ENCODE data around the gene MFGE8. TPM values are rescaled to one million over a fixed set of nuclear protein-coding genes. Genes with fewer than 3 reads are reported as not detected.

The MFGE8 gene
- total RNA-seq, 1 experiment from 2014 or later = 151 TPM

GRCh38 chr15:88897456-88898194, 15.6 kb downstream of the MFGE8 start:
- Histone ChIP-seq H3K4me3 (ENCODE audit: insufficient read depth, low read depth, low read length) (no peak overlapping the region), H3K27me3 (ENCODE audit: control insufficient read depth, insufficient read depth, low read length) (peaks cover 15% of the 10 kb centered on the region), H3K36me3 (replicated peaks; ENCODE audit: control insufficient read depth, insufficient read depth, low read length) (peaks cover 28% of the 10 kb centered on the region)
- DNase-seq = peak; percentile 64

DNA sequence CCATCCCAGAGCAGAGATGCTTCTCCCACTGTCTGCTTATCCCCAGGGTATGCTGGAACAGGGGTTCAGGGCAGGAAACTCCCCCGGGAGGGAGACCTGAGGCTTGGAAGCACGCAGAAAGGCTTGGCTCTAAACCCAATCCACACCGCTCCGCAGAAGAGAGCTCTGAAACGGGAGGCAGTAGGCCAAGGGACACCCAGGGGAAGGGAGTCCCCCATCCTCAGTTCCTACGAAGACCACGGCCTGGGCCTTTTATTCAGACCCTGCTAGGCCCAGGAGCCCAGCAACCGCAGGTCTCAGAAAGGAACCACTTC, 16.1 kb downstream of the MFGE8 start:
- Histone ChIP-seq H3K27me3 (ENCODE audit: control insufficient read depth, insufficient read depth, low read length) (peaks cover 15% of the 10 kb centered on the region), H3K36me3 (replicated peaks; ENCODE audit: control insufficient read depth, insufficient read depth, low read length) (peaks cover 24% of the 10 kb centered on the region), H3K4me3 (ENCODE audit: insufficient read depth, low read depth, low read length) (no peak overlapping the region)
- peak; percentile 57 for DNase-seq

GRCh38 chr15:88896333-88897033, 16.7 kb downstream of the MFGE8 start:
- peaks cover 18% of the 10 kb centered on the region for H3K36me3 ChIP-seq (replicated peaks; ENCODE audit: control insufficient read depth, insufficient read depth, low read length)
- DNase-seq = no peak
- H3K4me3 ChIP-seq (ENCODE audit: insufficient read depth, low read depth, low read length) = no peak overlapping the region
- peaks cover 15% of the 10 kb centered on the region for H3K27me3 ChIP-seq (ENCODE audit: control insufficient read depth, insufficient read depth, low read length)

DNA sequence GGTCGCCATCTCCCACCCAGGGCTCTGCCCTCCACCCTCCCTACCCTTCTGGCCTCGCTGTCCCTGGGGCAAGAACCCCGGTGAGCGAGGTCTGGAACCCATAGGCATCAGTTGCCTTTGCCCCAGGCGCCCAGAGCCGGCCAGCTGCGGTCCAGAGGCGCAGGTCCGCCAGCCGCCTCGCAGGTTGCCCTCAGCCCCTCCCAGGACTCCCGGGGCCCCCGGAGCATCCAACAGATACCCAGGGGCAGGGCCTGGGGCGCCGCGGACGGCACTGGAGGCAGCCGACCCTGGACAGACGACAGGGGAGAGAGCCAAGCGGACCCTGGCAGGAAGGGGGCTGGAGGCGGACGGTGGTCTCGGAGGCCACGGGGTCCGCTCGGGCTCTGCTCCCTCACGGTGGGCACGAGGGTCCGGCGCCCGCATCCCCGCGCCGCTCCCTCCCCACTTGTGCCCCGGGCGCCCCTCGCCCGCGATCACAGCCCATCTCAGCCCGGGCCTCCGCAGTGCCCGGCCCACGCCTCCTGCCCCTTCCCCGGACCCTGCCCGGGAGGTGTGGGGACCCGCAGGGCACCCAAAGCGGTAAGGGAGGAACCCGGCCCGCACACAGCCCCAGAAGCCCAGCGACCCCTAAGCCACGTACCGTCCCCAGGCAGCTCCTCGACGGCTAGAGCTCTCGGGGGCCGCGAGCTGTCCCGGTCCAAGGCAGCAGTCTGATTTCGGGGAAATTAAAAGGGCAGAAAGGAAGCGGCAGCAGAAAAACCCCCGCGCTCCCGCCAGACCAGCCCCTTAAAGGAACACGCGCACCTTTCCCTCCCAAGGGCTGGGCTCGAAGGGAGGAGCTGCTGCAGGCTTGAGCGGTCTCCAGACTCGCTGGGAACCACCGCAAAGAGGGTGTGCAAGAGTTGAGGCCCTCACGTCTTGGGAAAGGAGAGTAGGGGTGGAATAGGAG, 18.1 kb downstream of the MFGE8 start, which contains the start of gene HAPLN3:
Gene HAPLN3 (minus strand): TSS at position 726 of the 949 bp plus-strand sequence. CDS start 8,246 bp downstream, outside the sequence.
- peak; percentile 87 for DNase-seq
- peaks cover 5% of the 10 kb centered on the region for H3K36me3 ChIP-seq (replicated peaks; ENCODE audit: control insufficient read depth, insufficient read depth, low read length)
- H3K4me3 ChIP-seq (ENCODE audit: insufficient read depth, low read depth, low read length) = peak within 1 kb of the TSS; percentile 62
- peaks cover 15% of the 10 kb centered on the region for H3K27me3 ChIP-seq (ENCODE audit: control insufficient read depth, insufficient read depth, low read length)

DNA sequence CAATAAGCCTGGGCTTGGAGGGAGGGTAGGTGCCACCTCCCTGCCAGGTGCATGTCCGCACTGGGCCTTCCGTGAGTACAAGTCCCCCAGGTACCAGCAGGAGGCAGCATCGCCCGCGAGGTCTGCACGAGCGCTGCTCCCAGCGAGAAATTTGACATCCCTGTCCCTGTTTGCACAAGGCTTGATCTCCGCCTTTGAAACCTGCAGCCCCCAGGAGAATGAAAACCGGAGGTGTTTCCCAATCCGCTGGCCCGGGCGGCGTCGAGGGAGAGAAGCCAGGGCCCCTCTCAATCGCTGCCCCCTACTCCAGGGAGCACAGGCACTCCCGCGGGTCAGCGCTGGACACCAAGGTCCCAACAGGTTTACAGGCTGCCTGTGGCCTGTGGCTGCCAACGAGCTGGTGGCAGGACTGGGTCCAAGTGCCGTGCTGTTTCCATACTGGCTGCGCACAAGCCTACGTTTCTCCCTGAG, 18.8 kb downstream of the MFGE8 start:
- peak overlapping the region; percentile 62 for H3K4me3 ChIP-seq (ENCODE audit: insufficient read depth, low read depth, low read length)
- peak; percentile 94 for DNase-seq
- H3K36me3 ChIP-seq (replicated peaks; ENCODE audit: control insufficient read depth, insufficient read depth, low read length) = peaks cover 1% of the 10 kb centered on the region
- H3K27me3 ChIP-seq (ENCODE audit: control insufficient read depth, insufficient read depth, low read length) = peaks cover 15% of the 10 kb centered on the region

- Histone ChIP-seq H3K4me3 (ENCODE audit: insufficient read depth, low read depth, low read length) (no peak overlapping the region), H3K27me3 (ENCODE audit: control insufficient read depth, insufficient read depth, low read length) (peaks cover 15% of the 10 kb centered on the region), H3K36me3 (replicated peaks; ENCODE audit: control insufficient read depth, insufficient read depth, low read length) (peaks cover 1% of the 10 kb centered on the region)
- no peak for DNase-seq
Measured at GRCh38 chr15:88891540-88892254, 21.5 kb downstream of the MFGE8 start.

DNA sequence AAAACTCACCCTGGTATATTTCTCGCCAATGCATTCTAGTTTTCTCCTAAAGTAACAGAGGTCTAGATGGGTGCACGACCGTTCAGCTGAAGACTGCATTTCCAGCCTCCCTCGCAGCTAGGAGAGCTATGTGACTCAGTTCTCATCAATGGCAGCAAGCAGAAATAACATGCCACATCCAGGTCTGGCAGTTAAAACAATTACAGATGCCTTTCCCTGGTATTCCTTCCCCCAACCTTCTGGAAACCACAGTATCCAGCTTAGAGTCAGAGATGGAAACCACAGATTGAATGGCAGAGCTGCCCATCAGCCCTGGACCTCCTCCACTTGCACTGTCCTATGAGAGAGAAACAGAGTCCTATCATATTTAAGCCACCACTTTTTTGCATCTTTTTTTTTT, 22.7 kb downstream of the MFGE8 start:
- H3K4me3 ChIP-seq (ENCODE audit: insufficient read depth, low read depth, low read length) = no peak overlapping the region
- H3K36me3 ChIP-seq (replicated peaks; ENCODE audit: control insufficient read depth, insufficient read depth, low read length) = peaks cover 1% of the 10 kb centered on the region
- peaks cover 12% of the 10 kb centered on the region for H3K27me3 ChIP-seq (ENCODE audit: control insufficient read depth, insufficient read depth, low read length)
- DNase-seq = no peak

- DNase-seq = no peak
- Histone ChIP-seq H3K36me3 (replicated peaks; ENCODE audit: control insufficient read depth, insufficient read depth, low read length) (peaks cover 1% of the 10 kb centered on the region), H3K4me3 (ENCODE audit: insufficient read depth, low read depth, low read length) (no peak overlapping the region), H3K27me3 (ENCODE audit: control insufficient read depth, insufficient read depth, low read length) (no peaks in the 10 kb centered on the region)
Measured at GRCh38 chr15:88888719-88889118, 24.5 kb downstream of the MFGE8 start.

DNA sequence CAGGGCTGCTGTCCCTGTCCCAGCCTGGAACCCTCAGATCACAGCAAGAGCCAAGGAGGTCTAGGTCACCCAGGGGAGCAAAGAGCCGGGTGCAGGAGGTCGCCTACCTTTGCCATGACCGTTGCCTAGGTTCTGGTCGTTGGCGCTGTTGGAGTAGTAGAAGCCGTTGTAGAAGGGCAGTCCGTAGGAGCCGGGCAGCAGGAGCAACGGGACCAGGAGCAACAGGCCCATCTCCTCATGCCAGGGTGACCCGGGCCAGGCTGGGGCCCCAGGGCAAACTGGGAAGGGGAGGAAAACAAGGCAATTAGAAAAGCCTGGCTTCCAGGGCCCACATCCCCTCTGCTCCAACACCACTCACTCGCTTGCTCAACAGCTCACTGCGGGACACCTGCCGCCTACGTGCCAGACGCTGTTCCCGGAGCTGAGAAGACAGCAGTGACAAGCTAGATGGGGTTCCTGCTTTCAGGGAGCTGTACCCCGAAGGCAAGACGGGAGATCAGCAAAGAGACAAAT, 26.1 kb downstream of the MFGE8 start:
- no peak overlapping the region for H3K4me3 ChIP-seq (ENCODE audit: insufficient read depth, low read depth, low read length)
- H3K27me3 ChIP-seq (ENCODE audit: control insufficient read depth, insufficient read depth, low read length) = no peaks in the 10 kb centered on the region
- no peaks in the 10 kb centered on the region; the same call in 1 of the 2 replicates for H3K36me3 ChIP-seq (replicated peaks; ENCODE audit: control insufficient read depth, insufficient read depth, low read length)
- no peak for DNase-seq

DNA sequence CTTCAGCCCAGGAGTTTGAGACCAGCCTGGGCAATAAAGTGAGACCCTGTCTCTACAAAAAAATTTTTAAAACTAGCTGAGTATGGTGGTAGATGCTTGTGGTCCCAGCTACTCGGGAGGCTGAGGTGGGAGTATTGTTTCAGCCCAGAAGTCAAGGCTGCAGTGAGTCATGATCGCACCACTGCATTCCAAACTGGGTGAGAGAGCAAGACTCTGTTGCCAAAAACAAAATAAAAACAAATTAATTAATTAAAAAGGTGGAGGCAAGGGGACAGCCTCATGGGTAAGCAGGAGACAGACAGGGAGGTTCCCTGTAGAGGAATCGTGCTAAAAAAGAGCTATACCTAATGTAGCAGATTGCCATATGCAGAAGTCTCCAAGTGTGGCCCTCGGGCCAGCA, 30.4 kb downstream of the MFGE8 start:
- no peak overlapping the region for H3K4me3 ChIP-seq (ENCODE audit: insufficient read depth, low read depth, low read length)
- no peaks in the 10 kb centered on the region; the same call in none of the 2 replicates for H3K36me3 ChIP-seq (replicated peaks; ENCODE audit: control insufficient read depth, insufficient read depth, low read length)
- no peaks in the 10 kb centered on the region for H3K27me3 ChIP-seq (ENCODE audit: control insufficient read depth, insufficient read depth, low read length)
- no peak for DNase-seq

GRCh38 chr15:88881775-88882174, 31.4 kb downstream of the MFGE8 start:
- H3K4me3 ChIP-seq (ENCODE audit: insufficient read depth, low read depth, low read length) = no peak overlapping the region
- DNase-seq = no peak

DNA sequence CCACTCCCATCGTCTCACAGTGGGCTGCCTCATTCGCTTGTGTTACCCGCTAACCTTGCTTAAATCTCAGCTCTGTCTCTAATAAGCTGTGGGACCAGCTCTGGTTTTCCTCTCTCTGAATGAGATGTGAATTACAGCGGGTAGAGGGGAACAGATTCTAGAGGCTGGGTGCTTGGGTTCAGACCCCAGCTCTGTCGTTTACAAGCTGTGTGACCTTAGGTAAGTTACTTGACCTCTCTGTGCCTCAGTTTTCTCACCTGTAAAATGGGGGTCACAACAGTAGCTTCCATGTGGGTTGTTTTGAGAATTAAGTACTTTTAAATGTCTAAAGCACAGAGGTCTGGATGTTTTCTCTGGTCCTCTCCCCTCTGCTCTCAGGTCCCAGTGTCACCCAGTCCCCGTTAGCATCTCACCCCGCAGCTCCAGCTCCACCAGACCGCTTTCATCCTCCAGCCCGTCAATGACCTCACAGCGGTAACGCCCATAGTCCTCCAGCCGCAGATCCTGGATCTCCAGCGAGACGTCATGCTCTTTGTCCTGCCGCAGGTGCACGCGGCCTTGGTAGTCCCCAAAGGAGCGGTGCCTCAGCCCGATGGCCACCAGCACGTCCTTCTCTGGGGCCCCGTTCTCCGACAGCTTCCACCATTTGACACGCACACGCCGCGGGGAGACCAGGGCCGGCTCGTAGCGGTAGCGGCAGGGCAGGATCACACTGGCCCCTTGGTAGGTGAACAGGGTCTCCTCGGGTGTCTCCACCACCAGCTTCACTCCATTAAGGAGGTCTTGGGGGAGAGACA, 32.0 kb downstream of the MFGE8 start:
- no peaks in the 10 kb centered on the region; the same call in none of the 2 replicates for H3K36me3 ChIP-seq (replicated peaks; ENCODE audit: control insufficient read depth, insufficient read depth, low read length)
- DNase-seq = no peak
- H3K4me3 ChIP-seq (ENCODE audit: insufficient read depth, low read depth, low read length) = no peak overlapping the region
- no peaks in the 10 kb centered on the region for H3K27me3 ChIP-seq (ENCODE audit: control insufficient read depth, insufficient read depth, low read length)

More at GRCh38 chr15:88881775-88882174, 31.4 kb downstream of the MFGE8 start:
- Histone ChIP-seq H3K27me3 (ENCODE audit: control insufficient read depth, insufficient read depth, low read length) (no peaks in the 10 kb centered on the region), H3K36me3 (replicated peaks; ENCODE audit: control insufficient read depth, insufficient read depth, low read length) (no peaks in the 10 kb centered on the region; the same call in none of the 2 replicates)

DNA sequence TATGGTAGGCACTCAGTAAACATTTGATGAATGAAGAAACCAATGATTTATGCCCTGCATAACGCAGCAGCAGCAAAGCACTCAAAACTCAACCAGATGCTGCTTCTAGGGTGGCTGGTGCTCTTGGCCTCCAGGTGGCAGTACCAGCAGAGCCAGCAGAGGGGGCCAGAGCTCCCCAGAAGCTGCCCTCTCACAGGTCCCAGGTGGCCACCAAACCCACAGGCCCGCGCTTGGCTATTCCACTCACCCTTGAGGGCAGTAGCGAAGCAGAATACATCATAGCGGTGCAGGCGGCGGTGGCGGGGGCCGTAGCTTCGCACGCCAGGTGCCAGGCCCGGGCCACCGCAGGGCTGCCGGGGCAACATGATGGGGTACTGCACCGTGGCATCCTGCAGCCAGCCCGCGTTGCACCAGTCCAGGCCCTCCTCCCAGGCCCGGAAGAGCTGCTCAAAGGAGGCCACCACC, 34.4 kb downstream of the MFGE8 start:
- peak; percentile 95 for DNase-seq
- Histone ChIP-seq H3K36me3 (replicated peaks; ENCODE audit: control insufficient read depth, insufficient read depth, low read length) (no peaks in the 10 kb centered on the region; the same call in none of the 2 replicates), H3K4me3 (ENCODE audit: insufficient read depth, low read depth, low read length) (no peak overlapping the region), H3K27me3 (ENCODE audit: control insufficient read depth, insufficient read depth, low read length) (no peaks in the 10 kb centered on the region)

Measured in H7 (cell line).